T47D (cell line): ENCODE data around the gene NGB.

Experiments used
- DNase-seq, 2 experiments: peaks; one replicate each; pipeline versions ENCODE4 v3.0.0 to v3.0.0-alpha.2; 2011 to 2012; ENCODE audit warnings: low read depth in 1 of 2, low spot score in 1 of 2
- JUND ChIP-seq: IDR thresholded peaks from 2 replicates; pipeline ENCODE4 v1.6.1; 2012; ENCODE audit warnings: low read depth
- in situ Hi-C: cut with HindIII; loops from 2 replicates; pipeline ENCODE4 v1.10.0; 2016; ENCODE audit warnings: low sequenced_read_pairs, low pct_unique_long_range_greater_than_20kb

The NGB gene

DNA sequence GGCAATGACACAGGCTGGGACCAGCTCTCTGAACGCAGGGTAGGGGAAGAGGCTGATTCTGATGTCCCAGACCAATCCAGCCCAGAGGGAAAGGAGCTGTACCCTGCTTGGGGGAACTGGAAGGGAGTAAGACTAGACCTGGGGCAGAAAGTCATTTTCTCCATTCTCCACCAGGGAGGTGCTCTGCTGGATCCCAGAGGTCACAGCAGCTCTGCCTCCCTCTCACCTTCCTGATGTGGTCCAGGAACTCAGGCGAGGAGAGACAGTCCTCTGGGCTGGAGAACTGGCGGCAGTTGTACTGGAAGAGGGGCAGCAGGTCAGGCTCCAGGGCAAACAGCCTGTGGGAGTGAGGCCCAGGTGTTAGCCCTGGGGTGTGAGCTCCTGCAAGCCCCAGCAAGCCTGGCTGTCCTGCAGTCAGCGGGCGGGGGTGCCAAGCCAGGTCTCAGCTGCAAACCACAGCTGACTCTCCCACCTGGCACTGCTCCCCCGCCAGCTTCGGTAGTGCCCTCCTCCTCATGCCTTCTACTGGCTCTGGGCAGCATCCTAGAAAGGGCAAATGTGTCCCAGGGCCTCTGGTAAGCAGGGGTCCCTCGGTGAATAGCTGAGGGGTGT, 1.9 kb downstream of the NGB start:
- in situ Hi-C loops, result no loop called here
- peak; percentile 47 to 55 for DNase-seq
- TF ChIP-seq JUND, result no peak

GRCh38 chr14:77267937-77268699, 2.9 kb downstream of the NGB start:
- in situ Hi-C loops, result no loop called here
- DNase-seq, result no peak
- TF ChIP-seq JUND, result no peak

DNA sequence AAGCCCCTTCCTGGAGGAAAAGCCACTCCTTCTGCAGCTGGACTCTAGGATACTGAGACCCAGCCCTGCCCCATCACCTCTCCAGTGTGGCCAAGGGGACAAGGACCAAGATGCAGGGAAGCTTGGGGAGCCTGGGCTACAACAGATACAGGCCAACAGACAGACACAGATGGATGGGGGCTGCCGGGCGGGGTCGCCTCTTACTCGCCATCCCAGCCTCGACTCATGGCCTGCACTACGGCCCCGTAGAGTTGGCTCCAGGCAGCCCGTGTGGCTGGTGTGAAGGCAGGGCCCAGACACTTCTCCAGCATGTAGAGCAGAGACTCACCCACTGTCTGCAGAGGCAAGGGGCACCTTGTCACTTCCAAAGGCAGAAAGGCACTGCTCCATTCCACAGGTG, 4.7 kb downstream of the NGB start:
- in situ Hi-C loops, result no loop called here
- DNase-seq, result no peak
- TF ChIP-seq JUND, result no peak

- DNase-seq, result no peak
- in situ Hi-C loops, result no loop called here
- TF ChIP-seq JUND, result no peak
Observed at GRCh38 chr14:77265561-77266335, 5.3 kb downstream of the NGB start.

DNA sequence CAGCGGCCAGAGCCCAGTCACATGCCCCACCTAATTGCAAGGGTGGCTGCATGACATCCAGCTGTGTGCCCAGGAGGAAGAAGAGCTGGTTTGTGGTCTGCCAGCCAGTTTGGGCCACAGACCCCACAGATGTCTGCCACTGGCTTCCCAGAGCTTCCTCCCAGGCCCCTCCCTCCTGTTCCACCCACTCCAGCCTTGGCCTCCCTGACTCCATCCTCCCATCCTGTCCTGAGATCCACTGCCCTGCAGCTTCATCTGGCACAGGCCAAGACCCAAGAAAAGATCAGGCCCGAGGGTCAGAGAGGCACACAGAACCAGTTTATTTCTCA, 5.9 kb downstream of the NGB start:
- no peak for TF ChIP-seq JUND
- in situ Hi-C loops, result no loop called here

GRCh38 chr14:77264466-77265186, 6.4 kb downstream of the NGB start:
- TF ChIP-seq JUND, result no peak
- in situ Hi-C loops, result no loop called here
- DNase-seq, result no peak

More for the DNA sequence above, 5.9 kb downstream of the NGB start:
- no peak for DNase-seq

DNA sequence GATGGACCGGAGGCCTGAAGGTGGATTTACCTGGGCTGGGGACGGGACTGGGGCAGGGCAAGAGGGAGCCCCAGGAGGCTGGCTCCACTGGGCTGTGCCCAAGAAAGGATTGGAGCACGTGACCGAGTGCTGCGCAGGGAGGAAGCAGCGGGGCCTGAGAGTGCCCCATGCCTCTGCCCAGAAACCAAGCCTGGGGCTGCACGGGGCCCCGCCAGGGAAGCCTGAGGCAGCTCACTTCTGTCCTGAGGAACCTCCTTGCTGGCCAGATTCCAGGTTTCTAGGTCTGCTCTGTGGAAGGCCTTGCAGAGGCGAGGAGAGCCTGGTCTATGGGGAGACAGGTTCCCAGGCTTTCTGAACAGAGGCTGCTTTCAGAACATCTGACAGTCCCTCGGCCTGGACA, 10.4 kb downstream of the NGB start:
- no peak for DNase-seq
- no peak for TF ChIP-seq JUND

GRCh38 chr14:77260199-77260598, 10.8 kb downstream of the NGB start:
- no peak for DNase-seq
- TF ChIP-seq JUND, result no peak
- in situ Hi-C loops, result no loop called here

More for the DNA sequence above, 10.4 kb downstream of the NGB start:
- in situ Hi-C loops, result no loop called here

- in situ Hi-C loops, result no loop called here
- TF ChIP-seq JUND, result no peak
- DNase-seq, result no peak
Observed at GRCh38 chr14:77259025-77259715, 11.8 kb downstream of the NGB start.

GRCh38 chr14:77258566-77258965, 12.4 kb downstream of the NGB start:
- TF ChIP-seq JUND, result no peak
- in situ Hi-C loops, result no loop called here
- no peak for DNase-seq

DNA sequence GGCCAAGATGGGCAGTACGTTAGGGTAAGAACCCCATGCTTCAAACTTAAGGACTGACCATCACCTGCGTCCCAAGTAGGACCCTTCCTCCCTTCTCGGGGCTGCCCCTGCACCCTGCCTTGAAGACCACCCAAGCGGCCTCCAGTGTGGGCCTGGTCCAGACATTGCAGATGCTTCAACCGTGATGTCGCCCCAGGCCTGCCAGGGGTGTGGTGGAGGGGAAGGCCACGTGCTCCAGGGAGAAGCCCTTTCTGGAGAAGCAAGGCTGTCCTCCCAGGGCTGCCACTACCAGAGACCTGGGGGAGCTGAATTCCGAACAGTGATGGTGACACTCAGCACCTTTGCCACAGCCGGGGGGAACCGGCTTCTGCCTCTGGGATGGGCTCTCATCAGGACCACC, 13.3 kb downstream of the NGB start:
- TF ChIP-seq JUND, result no peak
- DNase-seq, result no peak
- in situ Hi-C loops, result no loop called here

GRCh38 chr14:77256694-77257093, 14.3 kb downstream of the NGB start:
- TF ChIP-seq JUND, result no peak
- in situ Hi-C loops, result no loop called here
- DNase-seq, result no peak
